Muscle of back (tissue), 10 donors: ENCODE results near the gene GPC4. TPM values are rescaled to one million over a fixed set of nuclear protein-coding genes. Genes with fewer than 3 reads are reported as not detected.

Source experiments
- polyA plus RNA-seq, 10 donors: library from polyadenylated mRNA; unstranded; fragments of 120-200 nt; gene quantifications; one replicate each; pipeline ENCODE4 v1.2.1, GENCODE V29; 2013; ENCODE audit not compliant: insufficient read length in 10 of 10

Gene GPC4
- polyA plus RNA-seq, 10 donors = 74.8 to 132 (median 97.4) TPM

Other genes with a start within 250 kb of the GPC4 start
- gene TFDP3, start 197.1 kb downstream of the GPC4 start, polyA plus RNA-seq = not detected